IPS-18c (cell line): ENCODE measurements around the gene TEX52.

ENCODE experiments used
- H3K4me3 ChIP-seq: 2 replicates; pipeline ENCODE4 v1.7.0; 2013; ENCODE audit warnings: low read depth, mild to moderate bottlenecking, low read length, moderate library complexity; ENCODE audit not compliant: insufficient read depth
- H3K9me3 ChIP-seq: one replicate; pipeline ENCODE4 v1.6.1; 2013; ENCODE audit warnings: mild to moderate bottlenecking, low read length, moderate library complexity; ENCODE audit not compliant: control insufficient read depth, insufficient read depth

Gene TEX52

DNA sequence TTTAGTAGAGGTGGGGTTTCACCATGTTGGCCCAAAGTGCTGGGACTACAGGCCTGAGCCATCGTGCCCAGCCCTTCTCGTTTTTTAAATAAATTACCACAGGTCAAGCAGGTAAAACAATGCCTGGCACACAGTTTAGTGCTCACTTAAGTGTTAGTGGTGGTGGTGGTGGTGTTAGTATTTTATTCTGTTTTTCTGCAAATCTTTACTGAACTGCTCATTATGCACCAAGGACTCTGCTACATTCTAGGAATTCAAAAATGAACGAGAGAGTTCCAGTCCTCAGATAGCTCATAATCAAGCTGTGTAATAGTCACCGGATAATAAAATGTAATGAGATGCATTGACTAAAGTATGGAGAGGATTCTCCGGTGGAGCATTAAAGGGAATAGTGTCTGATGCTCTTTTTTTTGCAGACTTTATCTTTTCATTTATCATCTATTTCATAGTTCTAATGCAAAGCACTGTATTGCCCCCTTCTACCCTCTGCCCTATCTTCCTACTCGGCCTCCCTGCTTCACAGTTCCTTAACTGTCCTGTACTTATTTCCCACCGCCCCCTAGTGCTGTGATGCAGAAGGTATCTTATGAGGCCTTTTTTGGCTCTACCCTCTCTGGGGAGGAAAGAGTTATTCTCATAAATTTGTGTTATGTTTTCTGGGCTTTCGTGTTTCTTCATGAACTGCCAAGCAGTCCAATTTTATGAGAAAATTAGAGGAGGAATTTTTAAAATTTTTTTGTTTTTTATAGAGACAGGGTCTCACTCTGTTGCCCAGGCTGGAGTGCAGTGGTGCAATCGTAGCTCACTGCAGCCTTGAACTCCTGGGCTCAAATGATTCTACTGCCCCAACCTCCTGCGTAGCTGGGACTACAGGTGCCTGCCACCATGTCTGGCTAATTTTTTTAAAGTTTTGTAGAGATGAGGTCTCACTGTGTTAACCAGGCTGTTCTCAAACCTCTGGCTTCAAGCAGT is 43.3 kb downstream of the TEX52 start:
- Histone ChIP-seq H3K4me3 (peak overlapping the region; percentile 86), H3K9me3 (no peaks in the 10 kb centered on the region)

- peak within 1 kb of the TSS; percentile 86 for H3K4me3 ChIP-seq
These were observed 44.3 kb downstream of the TEX52 start, which contains the start of gene ITFG2 for GRCh38 chr12:2812290-2813213. Gene ITFG2, plus strand, starts transcription at chr12:2812668. Its CDS starts 93 bp downstream, at chr12:2812761.

GRCh38 chr12:2811801-2812200 is 45.0 kb downstream of the TEX52 start:
- no peaks in the 10 kb centered on the region for H3K9me3 ChIP-seq
- no peak overlapping the region for H3K4me3 ChIP-seq

More at GRCh38 chr12:2812290-2813213, 44.3 kb downstream of the TEX52 start, which contains the start of gene ITFG2:
- H3K9me3 ChIP-seq: no peaks in the 10 kb centered on the region

- Histone ChIP-seq H3K9me3 (no peaks in the 10 kb centered on the region), H3K4me3 (no peak overlapping the region)
These were observed 50.1 kb downstream of the TEX52 start for GRCh38 chr12:2806700-2807099.

DNA sequence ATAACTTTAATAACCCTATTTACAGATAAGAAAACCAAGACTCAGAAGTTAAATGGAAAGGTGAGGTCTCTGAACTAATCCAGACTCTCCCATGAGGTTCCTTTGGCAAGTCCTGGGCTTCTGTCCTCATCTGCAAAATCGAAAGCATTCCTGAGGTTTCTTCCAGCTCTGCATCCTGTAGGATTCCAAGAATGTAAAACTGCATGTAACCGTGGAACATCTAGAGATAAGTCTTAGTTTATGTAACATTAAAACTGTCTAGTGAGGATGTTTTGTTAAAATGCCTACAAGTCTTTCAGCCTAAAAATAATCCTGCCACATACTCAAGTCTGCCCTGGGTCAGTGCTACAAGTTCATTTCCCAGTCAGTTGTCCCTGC is 51.7 kb downstream of the TEX52 start:
- Histone ChIP-seq H3K9me3 (no peaks in the 10 kb centered on the region), H3K4me3 (no peak overlapping the region)

GRCh38 chr12:2804393-2805142 is 52.3 kb downstream of the TEX52 start:
- Histone ChIP-seq H3K9me3 (no peaks in the 10 kb centered on the region), H3K4me3 (no peak overlapping the region)

GRCh38 chr12:2803635-2804392 is 53.0 kb downstream of the TEX52 start:
- H3K9me3 ChIP-seq: no peaks in the 10 kb centered on the region
- no peak overlapping the region for H3K4me3 ChIP-seq

- Histone ChIP-seq H3K9me3 (no peaks in the 10 kb centered on the region), H3K4me3 (no peak overlapping the region)
These were observed 55.6 kb downstream of the TEX52 start for GRCh38 chr12:2801044-2801783.

GRCh38 chr12:2800046-2800570 is 56.7 kb downstream of the TEX52 start:
- no peaks in the 10 kb centered on the region for H3K9me3 ChIP-seq
- H3K4me3 ChIP-seq: no peak overlapping the region
